ENCODE measurements around the gene MYO3B.

Gene MYO3B

GRCh38 chr2:170690640-170691039 is 512.7 kb downstream of the MYO3B start:
- TF ChIP-seq, protein P1, sequence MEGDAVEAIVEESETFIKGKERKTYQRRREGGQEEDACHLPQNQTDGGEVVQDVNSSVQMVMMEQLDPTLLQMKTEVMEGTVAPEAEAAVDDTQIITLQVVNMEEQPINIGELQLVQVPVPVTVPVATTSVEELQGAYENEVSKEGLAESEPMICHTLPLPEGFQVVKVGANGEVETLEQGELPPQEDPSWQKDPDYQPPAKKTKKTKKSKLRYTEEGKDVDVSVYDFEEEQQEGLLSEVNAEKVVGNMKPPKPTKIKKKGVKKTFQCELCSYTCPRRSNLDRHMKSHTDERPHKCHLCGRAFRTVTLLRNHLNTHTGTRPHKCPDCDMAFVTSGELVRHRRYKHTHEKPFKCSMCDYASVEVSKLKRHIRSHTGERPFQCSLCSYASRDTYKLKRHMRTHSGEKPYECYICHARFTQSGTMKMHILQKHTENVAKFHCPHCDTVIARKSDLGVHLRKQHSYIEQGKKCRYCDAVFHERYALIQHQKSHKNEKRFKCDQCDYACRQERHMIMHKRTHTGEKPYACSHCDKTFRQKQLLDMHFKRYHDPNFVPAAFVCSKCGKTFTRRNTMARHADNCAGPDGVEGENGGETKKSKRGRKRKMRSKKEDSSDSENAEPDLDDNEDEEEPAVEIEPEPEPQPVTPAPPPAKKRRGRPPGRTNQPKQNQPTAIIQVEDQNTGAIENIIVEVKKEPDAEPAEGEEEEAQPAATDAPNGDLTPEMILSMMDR (IDR thresholded peaks at IDR 0.05; ENCODE audit: extremely low read depth, insufficient read depth, missing control alignments) = no peak
- in situ Hi-C loops (cut with MboI; ENCODE audit: low pct_unique_long_range_greater_than_20kb, low sequenced_read_pairs, unreplicated experiment) = no loop called here
- no peak for DNase-seq (ENCODE audit: low spot score)

GRCh38 chr2:170694316-170694715 is 516.4 kb downstream of the MYO3B start:
- in situ Hi-C loops (cut with MboI; ENCODE audit: low pct_unique_long_range_greater_than_20kb, low sequenced_read_pairs, unreplicated experiment) = no loop called here
- TF ChIP-seq, protein P1 (IDR thresholded peaks at IDR 0.05; ENCODE audit: extremely low read depth, insufficient read depth, missing control alignments) = no peak
- DNase-seq (ENCODE audit: low spot score) = no peak

- in situ Hi-C loops (cut with MboI; ENCODE audit: low pct_unique_long_range_greater_than_20kb, low sequenced_read_pairs, unreplicated experiment) = no loop called here
- DNase-seq (ENCODE audit: low spot score) = no peak
These were observed 517.8 kb downstream of the MYO3B start for GRCh38 chr2:170695521-170696410.

DNA sequence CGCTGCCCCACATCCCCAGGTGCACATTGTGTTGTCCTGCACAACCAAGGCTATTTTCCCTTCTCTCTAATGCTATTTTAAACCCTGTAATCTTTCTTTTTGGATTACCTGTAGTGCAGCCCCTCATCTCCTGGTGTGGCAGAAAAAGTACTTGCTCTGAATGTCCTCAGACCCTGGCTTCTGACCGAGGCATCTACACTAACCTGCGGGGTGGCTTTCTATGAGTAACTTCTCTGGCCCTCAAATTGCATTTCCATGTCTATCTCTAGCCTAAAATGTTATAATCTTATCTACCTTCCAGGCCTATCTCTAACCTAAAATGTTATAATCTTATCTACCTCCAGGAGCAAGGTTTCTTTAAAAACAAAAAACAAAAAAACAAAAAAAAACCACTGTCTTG is 519.0 kb downstream of the MYO3B start:
- no peak for DNase-seq (ENCODE audit: low spot score)
- in situ Hi-C loops (cut with MboI; ENCODE audit: low pct_unique_long_range_greater_than_20kb, low sequenced_read_pairs, unreplicated experiment) = no loop called here
- TF ChIP-seq, protein P1 (IDR thresholded peaks at IDR 0.05; ENCODE audit: extremely low read depth, insufficient read depth, missing control alignments) = no peak

More at GRCh38 chr2:170695521-170696410, 517.8 kb downstream of the MYO3B start:
- TF ChIP-seq, protein P1 (IDR thresholded peaks at IDR 0.05; ENCODE audit: extremely low read depth, insufficient read depth, missing control alignments) = no peak

- DNase-seq (ENCODE audit: low spot score) = no peak
- TF ChIP-seq, protein P1 (IDR thresholded peaks at IDR 0.05; ENCODE audit: extremely low read depth, insufficient read depth, missing control alignments) = no peak
- in situ Hi-C loops (cut with MboI; ENCODE audit: low pct_unique_long_range_greater_than_20kb, low sequenced_read_pairs, unreplicated experiment) = loop anchor here (25.0 kb wide), 1 partner anchor 289 kb away; no protein-coding TSS in a partner anchor
These were observed 523.1 kb downstream of the MYO3B start for GRCh38 chr2:170701011-170701410.

DNA sequence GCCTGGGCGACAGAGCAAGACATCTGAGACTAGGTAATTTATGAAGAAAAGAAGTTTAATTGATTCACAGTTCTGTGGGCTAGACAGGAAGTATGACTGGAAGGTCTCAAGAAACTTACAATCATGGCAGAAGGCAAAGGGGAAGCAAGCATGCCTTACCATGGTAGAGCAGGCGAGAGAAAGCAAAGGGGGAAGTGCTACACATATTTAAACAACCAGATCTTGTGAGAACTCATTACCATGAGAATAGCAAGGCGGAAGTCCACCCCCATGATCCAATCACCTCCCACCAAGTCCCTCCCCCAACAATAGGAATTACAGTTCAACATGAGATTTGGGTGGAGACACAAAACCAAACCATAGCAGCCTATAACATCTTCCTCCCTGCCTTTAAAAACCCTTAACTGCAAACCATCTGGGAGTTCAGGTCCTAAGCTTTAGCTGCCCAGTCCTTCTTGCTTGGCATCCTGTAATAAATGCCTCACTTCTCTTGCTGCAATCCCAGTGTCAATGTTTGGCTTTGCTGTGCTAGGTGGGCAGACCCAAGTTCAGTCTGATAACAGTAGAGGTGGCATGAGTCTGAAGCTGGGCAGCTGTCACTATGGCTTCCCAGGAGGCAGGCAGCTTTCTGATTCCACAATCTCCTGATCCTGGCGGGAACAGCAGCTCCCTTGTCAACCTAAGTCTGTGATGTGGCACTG is 526.0 kb downstream of the MYO3B start:
- TF ChIP-seq, protein P1 (IDR thresholded peaks at IDR 0.05; ENCODE audit: extremely low read depth, insufficient read depth, missing control alignments) = no peak
- in situ Hi-C loops (cut with MboI; ENCODE audit: low pct_unique_long_range_greater_than_20kb, low sequenced_read_pairs, unreplicated experiment) = loop anchor here (25.0 kb wide), 1 partner anchor 292 kb away; no protein-coding TSS in a partner anchor
- DNase-seq (ENCODE audit: low spot score) = no peak
